ENCODE data around the gene UBTD1. TPM values are rescaled to one million over a fixed set of nuclear protein-coding genes. Genes with fewer than 3 reads are reported as not detected.

UBTD1 gene
- total RNA-seq, 4 donors from 2014 or later, result 0.40 to 4.1 (median 3.2) TPM

- DNase-seq, result no peak
- TF ChIP-seq POLR2AphosphoS5 (IDR thresholded peaks at IDR 0.05), result no peak
- TF ChIP-seq POLR2A (IDR thresholded peaks at IDR 0.05), result no peak
- no peak for TF ChIP-seq EP300 (IDR thresholded peaks at IDR 0.05; ENCODE audit: low read depth)
- intact Hi-C loops (cut with DNase I; ENCODE audit: low total_unique reads) (loop anchor here (5.0 kb wide), 1 partner anchor 92 kb away; no protein-coding TSS in a partner anchor), in situ Hi-C loops (cut with MboI; ENCODE audit: low pct_ligation_motif_present in 1 of 4, low pct_unique_long_range_greater_than_20kb in 1 of 4, low sequenced_read_pairs in 3 of 4) (loop anchor here in 2 of 4 donors (10.0 kb wide), 1 partner anchor 95 kb away; no protein-coding TSS in a partner anchor)
- Histone ChIP-seq H3K4me1 (peaks cover 0 to 7% (median 0%) of the 10 kb centered on the region in 4 donors), H3K27ac (no peak overlapping the region), H3K4me3 (no peak overlapping the region), H3K36me3 (peaks cover 2 to 61% (median 32%) of the 10 kb centered on the region in 4 donors), H3K9me3 (no peaks in the 10 kb centered on the region), H3K27me3 (no peaks in the 10 kb centered on the region)
- WGBS, 2 donors (ENCODE audit: low coverage in 1 of 2), result 84 to 89% methylated on average over 6 to 7 of the region's 7 CpGs
Observed at GRCh38 chr10:97459933-97460332, 38.8 kb upstream of the UBTD1 start.

- no peaks in the 10 kb centered on the region for H3K27me3 ChIP-seq
- in situ Hi-C loops (cut with MboI; ENCODE audit: low pct_ligation_motif_present in 1 of 4, low pct_unique_long_range_greater_than_20kb in 1 of 4, low sequenced_read_pairs in 3 of 4) (loop anchor here in 2 of 4 donors (10.0 kb wide), 1 partner anchor 92 kb away; no protein-coding TSS in a partner anchor), intact Hi-C loops (cut with DNase I; ENCODE audit: low total_unique reads) (loop anchor here (5.0 kb wide), 1 partner anchor 90 kb away; no protein-coding TSS in a partner anchor)
- H3K4me3 ChIP-seq, result no peak overlapping the region
- H3K27ac ChIP-seq, result no peak overlapping the region
- TF ChIP-seq POLR2AphosphoS5 (IDR thresholded peaks at IDR 0.05), result no peak
- no peak for TF ChIP-seq POLR2A (IDR thresholded peaks at IDR 0.05)
- no peak for TF ChIP-seq EP300 (IDR thresholded peaks at IDR 0.05; ENCODE audit: low read depth)
- no peak for TF ChIP-seq CTCF (IDR thresholded peaks at IDR 0.05)
- DNase-seq, result no peak
- WGBS, 2 donors (ENCODE audit: low coverage in 1 of 2), result 75 to 93% methylated on average over 1 to 2 of the region's 2 CpGs
- H3K9me3 ChIP-seq, result no peaks in the 10 kb centered on the region
- H3K4me1 ChIP-seq, result peaks cover 0 to 7% (median 0%) of the 10 kb centered on the region in 4 donors
- peaks cover 2 to 76% (median 43%) of the 10 kb centered on the region in 4 donors for H3K36me3 ChIP-seq
Observed at GRCh38 chr10:97462309-97462708, 36.4 kb upstream of the UBTD1 start.

GRCh38 chr10:97463363-97464132 is 35.2 kb upstream of the UBTD1 start:
- DNase-seq, result peak; percentile 39
- TF ChIP-seq POLR2A (IDR thresholded peaks at IDR 0.05), result no peak
- peak; percentile 73 to 81 (median 80) for TF ChIP-seq CTCF (IDR thresholded peaks at IDR 0.05)
- TF ChIP-seq POLR2AphosphoS5 (IDR thresholded peaks at IDR 0.05), result peak in 1 of 3 donors; percentile 26
- TF ChIP-seq EP300 (IDR thresholded peaks at IDR 0.05; ENCODE audit: low read depth), result no peak
- Histone ChIP-seq H3K4me1 (peaks cover 0 to 7% (median 0%) of the 10 kb centered on the region in 4 donors), H3K27ac (peak overlapping the region in 3 of 4 donors; percentile 4 to 32 (median 16)), H3K9me3 (no peaks in the 10 kb centered on the region), H3K36me3 (peaks cover 2 to 77% (median 39%) of the 10 kb centered on the region in 4 donors), H3K27me3 (no peaks in the 10 kb centered on the region), H3K4me3 (no peak overlapping the region)
- intact Hi-C loops (cut with DNase I; ENCODE audit: low total_unique reads), result loop anchor here (5.0 kb wide), 1 partner anchor 89 kb away; no protein-coding TSS in a partner anchor
- 40 to 76% methylated on average over 1 to 4 of the region's 4 CpGs for whole genome bisulfite sequencing, 2 donors (ENCODE audit: low coverage in 1 of 2)
- in situ Hi-C loops (cut with MboI; ENCODE audit: low pct_ligation_motif_present in 1 of 4, low pct_unique_long_range_greater_than_20kb in 1 of 4, low sequenced_read_pairs in 3 of 4), result loop anchor here in 2 of 4 donors (10.0 kb wide), 1 partner anchor 91 kb away; no protein-coding TSS in a partner anchor

- intact Hi-C loops (cut with DNase I; ENCODE audit: low total_unique reads) (loop anchor here (5.0 kb wide), 1 partner anchor 88 kb away; no protein-coding TSS in a partner anchor), in situ Hi-C loops (cut with MboI; ENCODE audit: low pct_ligation_motif_present in 1 of 4, low pct_unique_long_range_greater_than_20kb in 1 of 4, low sequenced_read_pairs in 3 of 4) (loop anchor here in 2 of 4 donors (10.0 kb wide), 1 partner anchor 91 kb away; no protein-coding TSS in a partner anchor)
- H3K36me3 ChIP-seq, result peaks cover 2 to 77% (median 38%) of the 10 kb centered on the region in 4 donors
- H3K4me1 ChIP-seq, result peaks cover 0 to 7% (median 0%) of the 10 kb centered on the region in 4 donors
- no peak for DNase-seq
- 88% methylated on average over 1 of the region's 1 CpG; no CpG with 5 or more reads in 1 of the 2 donors for WGBS, 2 donors (ENCODE audit: low coverage in 1 of 2)
- H3K27me3 ChIP-seq, result no peaks in the 10 kb centered on the region
- peak overlapping the region in 3 of 4 donors; percentile 4 to 32 (median 16) for H3K27ac ChIP-seq
- TF ChIP-seq POLR2AphosphoS5 (IDR thresholded peaks at IDR 0.05) (no peak), EP300 (IDR thresholded peaks at IDR 0.05; ENCODE audit: low read depth) (no peak), CTCF (IDR thresholded peaks at IDR 0.05) (no peak), POLR2A (IDR thresholded peaks at IDR 0.05) (no peak)
- H3K4me3 ChIP-seq, result no peak overlapping the region
- no peaks in the 10 kb centered on the region for H3K9me3 ChIP-seq
Observed at GRCh38 chr10:97464226-97464625, 34.5 kb upstream of the UBTD1 start.

All from transverse colon (tissue), 4 donors.